ENCODE results near the gene PDILT.
"Not testable (repeated sequence)": the region's sequence is repeated elsewhere in the genome, so short reads cannot be mapped to it uniquely, and the experiment has no call there.

The PDILT gene, protein sequence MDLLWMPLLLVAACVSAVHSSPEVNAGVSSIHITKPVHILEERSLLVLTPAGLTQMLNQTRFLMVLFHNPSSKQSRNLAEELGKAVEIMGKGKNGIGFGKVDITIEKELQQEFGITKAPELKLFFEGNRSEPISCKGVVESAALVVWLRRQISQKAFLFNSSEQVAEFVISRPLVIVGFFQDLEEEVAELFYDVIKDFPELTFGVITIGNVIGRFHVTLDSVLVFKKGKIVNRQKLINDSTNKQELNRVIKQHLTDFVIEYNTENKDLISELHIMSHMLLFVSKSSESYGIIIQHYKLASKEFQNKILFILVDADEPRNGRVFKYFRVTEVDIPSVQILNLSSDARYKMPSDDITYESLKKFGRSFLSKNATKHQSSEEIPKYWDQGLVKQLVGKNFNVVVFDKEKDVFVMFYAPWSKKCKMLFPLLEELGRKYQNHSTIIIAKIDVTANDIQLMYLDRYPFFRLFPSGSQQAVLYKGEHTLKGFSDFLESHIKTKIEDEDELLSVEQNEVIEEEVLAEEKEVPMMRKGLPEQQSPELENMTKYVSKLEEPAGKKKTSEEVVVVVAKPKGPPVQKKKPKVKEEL

DNA sequence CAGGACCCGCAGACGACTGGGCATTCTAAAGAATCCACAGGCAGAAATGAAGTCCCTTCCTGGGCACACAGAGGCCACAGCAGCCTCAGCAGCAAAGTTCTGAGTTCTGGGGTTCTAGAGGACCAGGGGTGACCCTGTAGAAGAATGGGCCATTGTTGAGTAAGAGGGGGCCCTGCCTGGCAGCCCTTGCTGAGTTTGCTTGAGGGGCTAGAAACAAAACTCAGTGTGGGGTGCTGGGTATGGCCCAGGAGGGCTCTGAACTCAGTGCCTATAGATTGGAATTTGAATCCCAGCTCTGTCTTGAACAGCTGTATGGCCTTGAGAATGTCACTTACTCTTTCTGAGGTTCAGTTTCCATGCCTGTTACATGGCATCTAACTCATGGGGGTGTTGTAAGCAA, at the start of gene PDILT:
PDILT (minus strand) TSS at position 101 of the 400 bp plus-strand sequence. CDS start 5,437 bp downstream, outside the sequence.
- DNase-seq: no peak

DNA sequence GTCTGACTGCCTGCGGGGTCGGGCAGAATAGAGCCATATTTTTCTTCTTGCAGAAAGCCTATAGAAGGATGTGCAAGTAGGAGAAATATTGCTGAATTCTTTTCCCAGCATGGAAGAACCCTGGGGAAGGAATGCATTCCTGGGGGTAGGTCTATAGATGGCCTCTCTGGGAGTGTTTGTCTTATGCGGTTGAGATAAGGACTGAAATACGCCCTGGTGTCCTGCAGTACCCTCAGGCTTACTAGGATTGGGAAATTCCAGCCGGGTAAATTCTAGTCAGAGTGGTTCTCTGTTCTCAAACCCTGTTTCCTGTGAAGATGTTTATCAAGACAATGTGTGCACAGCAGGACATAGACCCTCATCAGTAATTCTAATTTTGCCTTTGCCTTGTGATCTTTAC, 49.1 kb upstream of the PDILT start:
- DNase-seq: not testable (repeated sequence)

DNA sequence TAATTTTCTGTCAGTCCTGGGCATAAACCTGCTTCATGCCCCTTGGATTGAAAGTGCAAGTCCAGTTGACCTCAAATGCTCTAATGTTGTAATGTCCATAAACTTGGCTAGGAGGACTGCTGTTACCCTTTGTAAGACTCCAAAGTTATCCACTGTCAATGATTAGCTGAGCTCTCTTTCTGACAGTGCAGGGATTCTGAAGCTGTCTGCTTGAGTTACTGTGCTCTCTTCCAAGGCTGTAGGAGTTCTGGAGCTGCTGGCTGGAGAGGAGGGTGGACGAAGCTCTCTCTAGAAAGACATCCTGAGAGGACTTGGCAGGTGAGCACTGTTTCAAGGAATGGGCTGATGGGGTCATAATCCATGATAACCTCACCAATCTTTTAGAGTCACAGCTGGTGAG, 46.8 kb upstream of the PDILT start, which contains the start of gene ACSM2A:
ACSM2A (plus strand) TSS at position 158 of the 400 bp plus-strand sequence. CDS start 8,594 bp downstream, outside the sequence.
- DNase-seq: not testable (repeated sequence)

DNA sequence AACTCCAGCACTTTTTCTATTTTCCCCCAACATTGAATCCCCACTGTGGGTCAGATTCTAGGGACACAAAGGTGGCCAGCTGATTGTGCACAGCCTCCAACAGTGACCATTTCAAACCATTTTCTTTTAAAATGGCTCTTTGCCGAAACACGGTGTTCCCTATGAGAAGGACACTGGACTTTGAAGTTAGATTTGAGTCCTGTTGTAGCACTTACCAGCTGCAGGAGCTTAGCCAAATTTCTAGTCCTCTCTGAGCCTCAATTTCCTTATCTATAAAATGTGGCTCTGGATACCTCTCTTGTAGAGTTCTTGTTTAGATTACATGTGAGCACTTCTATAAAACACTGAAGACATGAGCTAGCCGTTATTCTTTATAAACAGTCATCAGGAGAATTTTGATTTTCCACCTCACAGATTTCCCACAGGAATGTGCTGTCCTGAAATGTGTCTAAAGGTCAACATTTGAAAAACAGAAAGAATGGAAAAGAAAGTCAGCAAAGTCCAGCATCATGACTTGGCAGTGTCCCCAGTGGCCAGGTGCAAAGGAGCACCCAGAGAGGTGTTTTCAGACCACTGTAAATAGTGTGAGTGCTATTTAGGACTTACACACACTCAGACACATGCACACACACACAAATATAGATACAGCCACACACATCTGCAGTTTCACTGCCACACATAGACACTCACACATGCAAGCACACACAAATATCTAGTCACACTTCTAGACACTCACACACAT, 42.3 kb upstream of the PDILT start:
- DNase-seq: not testable (repeated sequence)

DNA sequence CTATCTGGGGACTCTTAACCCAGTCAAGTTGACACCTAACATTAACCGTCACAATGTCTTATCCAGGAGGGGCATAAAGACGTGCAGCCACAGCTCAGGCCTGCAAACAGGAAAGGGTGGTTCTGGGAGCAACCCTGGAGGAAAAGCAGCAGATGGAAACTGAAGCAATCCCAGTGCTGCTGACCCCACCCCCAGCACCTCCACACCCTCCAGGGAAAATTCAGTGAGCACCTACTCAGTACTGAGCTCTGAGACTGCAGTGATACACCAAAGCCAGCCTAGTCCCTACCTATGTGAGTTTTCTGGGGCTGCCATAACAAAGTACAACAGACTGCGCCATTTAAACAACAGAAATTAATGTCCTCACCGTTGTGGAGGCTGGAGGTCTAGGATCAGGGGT, 37.3 kb upstream of the PDILT start:
- DNase-seq: not testable (repeated sequence)

DNA sequence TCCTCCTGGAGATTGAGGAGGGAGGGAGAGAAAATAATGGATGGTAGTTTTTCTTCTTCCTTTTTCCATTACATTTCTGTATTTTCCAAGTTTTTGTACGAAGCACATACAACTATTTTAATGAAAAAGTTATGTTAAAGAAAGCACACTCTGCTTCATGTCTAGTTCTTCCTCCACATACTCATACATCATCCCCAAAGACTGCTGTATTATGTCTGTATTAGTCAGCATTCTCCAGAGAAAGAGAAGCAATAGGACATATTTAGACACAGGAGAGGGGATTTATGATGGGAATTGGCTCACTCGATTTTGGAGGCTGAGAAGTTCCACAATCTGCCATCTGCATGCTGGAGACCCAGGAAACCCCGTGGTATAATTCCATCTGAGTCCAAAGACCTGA, 36.7 kb upstream of the PDILT start:
- DNase-seq: no peak

DNA sequence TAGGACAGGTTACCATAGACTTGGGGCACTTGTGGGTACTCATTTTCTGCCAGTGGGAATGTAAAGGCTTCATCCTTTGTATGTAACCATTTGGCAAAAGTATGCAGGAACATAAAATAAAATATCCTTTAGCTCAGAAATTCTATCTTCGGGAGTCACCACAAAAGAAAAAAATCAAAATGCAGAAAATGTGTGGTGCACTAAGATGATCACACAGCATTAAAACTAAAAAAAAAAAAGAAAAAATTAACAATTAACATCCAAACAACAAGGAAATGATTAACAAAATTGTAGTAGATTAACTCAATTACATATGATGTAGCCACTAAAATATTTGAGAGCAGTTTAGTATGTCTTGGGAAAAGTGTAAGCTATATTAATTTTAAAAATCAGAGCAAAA, 36.2 kb upstream of the PDILT start:
- DNase-seq: not testable (repeated sequence)

DNA sequence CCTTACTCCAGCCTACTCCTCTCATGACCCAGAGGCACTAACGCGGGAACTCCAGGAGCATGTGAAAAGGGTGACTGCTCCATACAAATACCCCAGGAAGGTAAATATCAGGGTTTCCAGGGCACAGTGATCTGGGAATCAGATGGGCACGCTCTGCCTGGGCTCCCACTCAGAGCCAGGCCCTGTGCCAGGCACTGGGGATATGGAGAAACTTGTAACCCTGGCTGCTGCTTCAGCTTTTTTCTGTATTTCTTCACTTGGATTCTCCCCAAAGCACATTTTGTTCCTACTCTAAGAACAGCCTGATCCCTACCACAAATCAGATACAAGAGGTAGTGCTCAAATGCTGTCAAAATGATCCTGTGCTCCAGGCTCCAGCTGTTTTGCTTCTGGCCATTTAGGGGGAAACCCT, 35.3 kb upstream of the PDILT start:
- DNase-seq: not testable (repeated sequence)

DNA sequence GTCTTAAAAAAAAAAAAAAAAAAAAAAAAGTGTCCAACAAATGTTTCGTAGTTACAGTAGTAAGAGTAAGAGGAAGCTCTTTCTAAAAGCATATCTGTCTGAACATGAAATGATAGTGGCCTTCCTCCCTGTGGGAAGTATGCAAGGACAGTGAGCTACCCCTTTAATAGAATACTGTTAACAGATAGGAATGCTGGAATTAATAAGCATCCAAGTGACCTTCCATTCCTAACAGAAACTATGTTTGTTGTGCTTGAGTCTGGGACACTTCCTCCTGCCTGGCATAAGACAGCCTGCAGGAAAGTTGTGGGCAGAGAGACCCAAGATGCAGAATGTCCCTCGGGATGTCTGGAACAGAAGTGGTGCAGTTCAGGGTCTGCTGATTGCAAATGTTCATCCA, 34.4 kb upstream of the PDILT start:
- DNase-seq: not testable (repeated sequence)

DNA sequence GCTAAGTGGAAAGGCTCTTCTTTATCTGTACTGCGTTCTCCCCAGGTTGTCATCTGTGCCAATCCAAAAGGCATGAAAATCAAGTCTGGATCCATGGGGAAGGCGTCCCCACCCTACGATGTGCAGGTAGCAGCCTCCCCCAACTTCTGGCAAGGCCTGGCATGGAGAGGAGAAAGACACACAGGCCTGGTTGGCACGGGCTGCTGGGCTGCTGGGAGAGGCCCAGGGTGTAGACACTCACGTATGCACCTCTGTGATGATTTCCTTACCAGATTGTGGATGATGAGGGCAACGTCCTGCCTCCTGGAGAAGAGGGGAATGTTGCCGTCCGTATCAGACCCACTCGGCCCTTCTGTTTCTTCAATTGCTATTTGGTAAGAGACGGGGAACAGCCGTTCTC, 26.4 kb upstream of the PDILT start:
- no peak for DNase-seq

DNA sequence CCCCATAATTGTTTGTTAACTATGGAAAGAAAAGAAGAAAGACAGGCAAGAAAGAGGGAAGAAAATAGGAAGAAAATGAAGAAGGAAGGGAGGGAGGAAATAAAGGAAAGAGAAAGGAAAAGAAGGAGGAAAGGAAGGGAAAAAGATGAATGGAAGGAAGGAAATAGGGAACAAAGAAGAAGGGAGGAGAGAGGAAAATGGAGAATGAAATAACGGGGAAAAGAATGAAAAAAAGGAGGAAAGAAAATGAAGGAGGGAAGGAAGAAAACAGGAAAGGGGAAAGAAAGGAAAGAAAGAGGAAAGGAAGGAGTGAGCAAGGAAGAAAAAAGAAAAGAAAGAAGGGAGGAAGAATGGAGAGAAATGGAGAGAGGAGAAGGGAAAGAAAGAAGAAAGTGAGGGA, 25.9 kb upstream of the PDILT start:
- not testable (repeated sequence) for DNase-seq

DNA sequence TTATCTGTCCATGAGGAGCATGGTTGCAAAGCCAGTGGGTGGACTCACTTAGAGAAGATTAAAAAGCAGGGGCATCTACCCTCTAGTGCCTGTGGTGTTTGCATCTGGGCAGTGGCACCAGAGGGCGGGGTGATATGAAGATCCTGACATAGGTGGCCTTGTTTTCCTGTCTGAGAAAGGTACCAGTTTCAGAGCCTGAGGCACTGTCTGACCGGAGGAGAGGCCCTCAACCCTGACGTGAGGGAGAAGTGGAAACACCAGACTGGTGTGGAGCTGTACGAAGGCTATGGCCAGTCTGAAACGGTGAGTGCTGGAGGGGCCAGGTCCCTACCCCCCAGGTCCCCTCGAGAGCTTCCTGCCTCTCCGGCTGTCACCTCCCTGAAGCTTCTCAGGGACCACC, 25.0 kb upstream of the PDILT start:
- DNase-seq: not testable (repeated sequence)

DNA sequence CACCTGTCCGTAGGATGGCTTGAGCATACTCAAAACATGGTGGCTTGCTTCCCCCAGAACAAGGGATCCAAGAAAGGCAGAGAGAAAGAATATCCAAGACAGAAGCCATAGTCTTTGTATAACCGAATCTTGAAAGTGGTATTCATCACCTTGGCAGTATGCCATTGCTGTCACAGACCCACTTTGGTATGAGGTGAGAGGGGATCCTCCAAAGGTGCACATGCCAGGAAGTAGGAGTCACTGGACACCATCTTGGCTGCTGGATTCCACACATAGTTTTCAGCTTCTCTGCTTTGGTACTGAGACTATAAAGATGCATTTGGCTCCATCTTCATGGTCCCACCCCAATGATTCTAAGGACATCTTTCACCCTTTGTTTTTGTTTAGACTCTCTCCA, 22.9 kb upstream of the PDILT start:
- not testable (repeated sequence) for DNase-seq

DNA sequence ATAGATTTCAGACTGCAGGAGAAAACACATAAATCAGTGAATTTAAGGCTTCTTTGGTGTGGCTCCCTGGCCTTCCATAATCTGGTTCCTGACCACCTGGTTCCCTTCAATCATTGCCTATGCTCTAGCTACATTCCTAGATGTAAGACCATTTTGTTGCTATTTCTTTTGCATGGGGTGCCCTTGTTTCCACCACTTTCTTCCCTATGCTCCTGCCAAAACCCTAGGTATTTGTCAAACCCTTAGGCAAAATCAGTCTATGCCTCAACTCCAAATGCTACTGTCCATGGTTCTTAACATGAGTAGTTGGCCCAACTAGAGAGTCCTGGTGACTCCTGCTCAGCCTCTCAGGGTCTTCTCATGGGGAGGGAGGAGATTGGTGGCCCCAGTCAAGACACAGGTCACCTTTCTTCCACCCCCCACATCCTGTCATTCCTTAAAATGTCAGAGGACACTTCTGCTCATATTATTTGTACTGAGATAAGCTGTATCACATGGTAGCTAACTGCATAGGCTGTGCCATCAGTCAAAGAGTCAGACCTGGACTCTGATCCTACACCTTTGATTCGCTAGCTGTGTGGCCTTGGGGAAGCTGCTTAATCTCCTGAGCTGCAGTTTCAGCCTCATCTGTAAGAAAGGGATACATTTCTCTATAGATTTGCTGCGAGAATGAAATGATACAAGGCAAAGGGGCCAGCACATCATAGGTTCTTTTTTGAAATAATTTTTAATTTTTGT, 19.8 kb upstream of the PDILT start:
- DNase-seq: no peak

DNA sequence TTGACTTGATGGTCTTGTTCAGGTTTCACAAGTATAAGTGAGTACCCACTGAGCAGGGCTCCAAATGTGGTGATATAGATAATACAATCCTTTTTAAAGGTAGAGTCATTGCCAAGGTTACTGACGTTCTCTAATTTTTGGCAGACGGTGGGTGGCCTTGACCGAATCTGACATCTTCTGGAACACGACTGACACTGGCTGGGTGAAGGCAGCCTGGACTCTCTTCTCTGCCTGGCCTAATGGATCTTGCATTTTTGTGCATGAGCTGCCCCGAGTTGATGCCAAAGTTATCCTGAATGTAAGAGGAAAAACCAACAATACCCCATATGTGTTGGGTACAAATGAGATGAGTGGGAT, 19.2 kb upstream of the PDILT start:
- DNase-seq: not testable (repeated sequence)

DNA sequence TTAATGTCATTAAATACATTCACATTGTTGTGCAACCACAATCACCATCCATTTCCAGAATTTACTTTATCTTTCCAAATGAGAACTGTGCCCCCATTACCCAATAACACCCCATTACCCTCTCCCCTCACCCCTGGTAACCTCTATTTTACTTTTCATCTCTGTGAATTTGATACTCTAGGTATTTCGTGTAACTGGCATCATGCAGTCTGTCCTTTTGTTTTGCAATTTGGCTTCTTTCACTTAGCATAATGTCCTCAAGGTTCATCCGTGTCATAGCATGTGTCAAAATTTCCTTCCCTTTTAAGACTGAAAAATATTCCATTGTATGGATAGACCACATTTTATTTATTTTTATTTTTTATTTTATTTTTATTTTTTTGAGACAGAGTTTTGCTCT, 17.2 kb upstream of the PDILT start:
- DNase-seq: not testable (repeated sequence)

DNA sequence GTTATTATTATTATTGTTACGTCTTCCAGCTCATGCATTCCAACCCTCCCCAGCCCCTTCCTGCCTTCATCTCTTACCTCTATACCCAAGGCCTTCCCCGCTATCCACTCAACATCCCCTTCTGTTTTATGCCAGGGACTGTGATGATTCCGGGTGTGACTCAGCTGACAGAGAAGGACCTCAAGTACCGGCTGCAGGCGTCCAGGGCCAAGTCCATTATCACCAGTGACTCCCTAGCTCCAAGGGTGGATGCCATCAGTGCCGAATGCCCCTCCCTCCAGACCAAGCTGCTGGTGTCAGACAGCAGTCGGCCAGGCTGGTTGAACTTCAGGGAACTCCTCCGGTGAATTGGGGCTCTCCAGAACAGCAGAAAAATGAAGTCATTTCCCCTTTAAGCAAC, 14.6 kb upstream of the PDILT start:
- not testable (repeated sequence) for DNase-seq

DNA sequence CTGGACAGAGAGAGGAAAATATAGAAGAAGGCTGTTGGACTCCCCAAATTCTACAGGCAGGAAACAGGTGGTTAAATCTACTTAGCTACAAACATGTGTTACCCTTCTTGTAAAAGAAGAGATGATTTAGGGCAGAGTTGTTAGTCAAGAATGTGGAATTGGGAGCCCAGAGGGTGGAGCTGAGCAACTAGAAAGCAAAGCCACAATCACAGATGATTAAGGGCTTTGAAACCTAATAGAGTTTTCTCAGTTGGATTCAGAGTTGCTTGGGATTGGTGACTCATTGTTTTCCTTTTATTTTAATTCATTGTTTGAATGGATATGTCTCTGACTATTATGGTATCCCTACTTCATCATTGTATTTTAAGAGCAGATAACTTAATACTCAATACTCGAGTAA, 11.0 kb upstream of the PDILT start:
- no peak for DNase-seq

DNA sequence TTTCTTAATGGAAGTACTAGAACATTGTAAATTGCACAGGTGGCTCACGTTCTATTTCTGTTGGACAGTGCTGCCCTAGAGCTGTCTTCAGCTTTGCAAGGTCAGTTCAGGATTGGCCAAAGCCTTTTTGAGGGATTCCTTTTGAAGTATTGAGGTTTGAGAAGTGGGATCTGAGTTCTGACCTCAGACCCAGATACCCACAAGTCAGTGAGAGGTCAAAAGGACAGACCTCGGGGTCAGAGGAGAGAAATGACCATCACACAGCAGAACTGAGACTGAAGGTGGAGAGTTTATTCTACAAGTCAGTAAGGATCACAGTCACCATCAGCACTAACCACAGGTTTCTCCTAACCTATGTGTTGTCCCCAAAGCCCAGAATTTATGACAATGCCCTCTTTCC, 6.5 kb upstream of the PDILT start:
- DNase-seq: no peak

DNA sequence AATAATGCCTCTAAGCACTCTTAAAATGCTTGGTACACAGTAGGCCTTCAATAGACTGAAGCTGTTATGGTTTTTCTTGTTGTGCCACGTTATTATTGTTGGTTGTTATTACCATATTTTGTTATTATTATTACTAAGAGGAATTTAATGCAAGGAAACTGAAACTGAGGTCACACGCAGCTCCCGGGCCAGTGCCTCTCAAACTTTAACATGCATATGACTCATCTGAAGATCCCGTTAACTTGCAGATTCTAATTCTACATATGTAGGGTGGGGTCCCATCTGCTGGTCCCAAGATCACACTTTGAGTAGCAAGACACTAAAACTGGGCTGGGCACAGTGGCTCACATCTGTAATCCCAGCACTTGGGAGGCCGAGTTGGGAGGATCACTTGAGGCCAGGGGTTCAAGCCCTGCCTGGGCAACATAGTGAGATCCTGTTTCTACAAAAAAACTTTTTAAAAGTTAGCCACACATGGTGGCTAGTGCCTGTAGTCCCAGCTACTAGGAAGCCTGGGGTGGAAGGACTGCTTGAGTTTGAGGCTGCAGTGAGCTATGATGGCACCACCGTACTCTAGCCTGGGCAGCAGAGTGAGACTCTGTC, 5.7 kb upstream of the PDILT start:
- no peak for DNase-seq

DNA sequence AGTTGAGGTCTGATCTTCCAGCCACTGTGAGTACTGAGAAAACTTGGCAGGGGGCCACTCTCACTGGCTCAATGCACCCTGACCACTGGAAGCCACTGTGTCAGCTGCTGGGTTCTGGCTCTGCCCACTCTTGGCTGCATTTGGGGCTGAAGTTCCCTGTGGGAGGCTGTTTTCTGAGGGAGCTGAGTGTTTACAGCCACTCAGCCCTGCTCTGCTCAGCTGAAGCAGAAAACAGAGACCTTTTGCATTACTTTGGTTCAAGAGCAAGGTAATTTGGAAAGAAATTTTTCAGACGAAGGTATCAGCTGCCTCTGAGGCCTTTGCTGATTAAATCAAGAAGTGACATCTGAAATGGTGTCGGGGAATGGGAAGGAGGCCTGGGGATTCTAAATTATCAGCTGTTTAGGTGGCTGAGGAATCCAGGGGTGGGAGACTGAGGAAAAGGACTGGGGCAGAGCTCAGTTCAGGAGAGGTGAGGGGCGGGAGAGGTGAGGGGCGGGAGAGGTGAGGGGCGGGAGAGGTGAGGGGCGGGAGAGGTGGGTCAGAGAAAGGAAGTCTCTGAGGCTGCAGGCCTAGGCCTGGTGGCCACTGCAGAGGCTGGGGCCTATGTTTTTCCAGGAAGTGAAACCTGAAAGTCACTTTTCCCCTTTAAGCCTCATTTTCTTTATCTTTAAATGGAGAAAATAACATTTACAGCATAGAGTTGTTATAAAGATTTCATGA, 5.0 kb upstream of the PDILT start, which contains the start of gene ACSM5:
ACSM5 (plus strand) TSS at position 137 of the 723 bp plus-strand sequence. CDS start 1,951 bp downstream, outside the sequence.
- no peak for DNase-seq

DNA sequence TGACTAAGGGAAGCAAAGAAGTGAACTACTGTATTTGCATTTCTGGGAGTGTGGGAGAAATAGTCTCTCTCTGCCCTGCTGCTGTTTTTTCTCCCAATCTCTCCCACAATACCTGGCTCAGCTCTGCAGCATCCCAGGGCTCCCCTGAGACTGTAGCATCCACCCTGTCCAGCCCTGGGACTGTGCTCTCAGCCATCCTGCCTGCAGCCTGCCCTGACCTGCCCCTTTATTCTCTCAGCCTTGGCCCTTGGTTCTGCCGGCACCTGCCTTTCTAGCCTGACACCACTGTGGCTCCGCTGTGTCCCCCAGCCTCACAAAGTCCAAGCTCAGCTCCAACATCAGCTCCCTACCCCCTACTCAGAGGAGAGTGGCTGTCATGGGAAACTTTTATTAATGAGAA, 1.9 kb downstream of the PDILT start:
- no peak for DNase-seq
